Lower leg skin (tissue), 3 donors: ENCODE results near the gene RBBP9.

ENCODE experiments used
- CTCF ChIP-seq, 3 donors: fragments of 450-650 bp; IDR thresholded peaks; one replicate each; pipeline ENCODE4 v1.5.1; 2016; ENCODE audit warnings: antibody characterized with exemption in 3 of 3, mild to moderate bottlenecking in 3 of 3, moderate library complexity in 2 of 3
- POLR2A ChIP-seq, 2 donors: fragments of 450-650 bp; IDR thresholded peaks; one replicate each; pipeline ENCODE4 v1.6.1; 2016 to 2017; ENCODE audit warnings: antibody characterized with exemption in 2 of 2, mild to moderate bottlenecking in 1 of 2, moderate library complexity in 1 of 2

- TF ChIP-seq CTCF (IDR thresholded peaks at IDR 0.05) (no peak), POLR2A (IDR thresholded peaks at IDR 0.05) (no peak)
These were observed 46.2 kb upstream of the RBBP9 start for GRCh38 chr20:18543216-18543615.
